Transverse colon (tissue), 3 donors: ENCODE data around the gene C6.

Experiments
- CTCF ChIP-seq, 5 experiments: fragments of 200-600 bp in 3 of 5; fragments of 450-650 bp in 2 of 5; sonication (generic) in 3 of 5; IDR thresholded peaks; 1 replicate in 2 of 5; 2 replicates in 3 of 5; pipeline ENCODE4 v1.5.1; 2016 to 2017; ENCODE audit warnings: antibody characterized with exemption in 5 of 5, inconsistent platforms in 3 of 5, mild to moderate bottlenecking in 2 of 5, moderate library complexity in 1 of 5
- EP300 ChIP-seq: sonication (generic); formaldehyde crosslinking; IDR thresholded peaks from one replicate; pipeline ENCODE4 v1.6.1; 2017; ENCODE audit warnings: antibody characterized with exemption, low read depth
- POLR2A ChIP-seq: fragments of 450-650 bp; IDR thresholded peaks from one replicate; pipeline ENCODE4 v1.6.1; 2016; ENCODE audit warnings: antibody characterized with exemption, mild to moderate bottlenecking, moderate library complexity

GRCh38 chr5:41186143-41186542 lies 27.2 kb downstream of the C6 start:
- no peak for TF ChIP-seq CTCF (IDR thresholded peaks at IDR 0.05)
- no peak for TF ChIP-seq POLR2A
- TF ChIP-seq EP300: no peak
